ENCODE results near the gene FRMPD1.

GRCh38 chr9:37790096-37790495 is 139.3 kb downstream of the FRMPD1 start:
- TF ChIP-seq, protein P1, sequence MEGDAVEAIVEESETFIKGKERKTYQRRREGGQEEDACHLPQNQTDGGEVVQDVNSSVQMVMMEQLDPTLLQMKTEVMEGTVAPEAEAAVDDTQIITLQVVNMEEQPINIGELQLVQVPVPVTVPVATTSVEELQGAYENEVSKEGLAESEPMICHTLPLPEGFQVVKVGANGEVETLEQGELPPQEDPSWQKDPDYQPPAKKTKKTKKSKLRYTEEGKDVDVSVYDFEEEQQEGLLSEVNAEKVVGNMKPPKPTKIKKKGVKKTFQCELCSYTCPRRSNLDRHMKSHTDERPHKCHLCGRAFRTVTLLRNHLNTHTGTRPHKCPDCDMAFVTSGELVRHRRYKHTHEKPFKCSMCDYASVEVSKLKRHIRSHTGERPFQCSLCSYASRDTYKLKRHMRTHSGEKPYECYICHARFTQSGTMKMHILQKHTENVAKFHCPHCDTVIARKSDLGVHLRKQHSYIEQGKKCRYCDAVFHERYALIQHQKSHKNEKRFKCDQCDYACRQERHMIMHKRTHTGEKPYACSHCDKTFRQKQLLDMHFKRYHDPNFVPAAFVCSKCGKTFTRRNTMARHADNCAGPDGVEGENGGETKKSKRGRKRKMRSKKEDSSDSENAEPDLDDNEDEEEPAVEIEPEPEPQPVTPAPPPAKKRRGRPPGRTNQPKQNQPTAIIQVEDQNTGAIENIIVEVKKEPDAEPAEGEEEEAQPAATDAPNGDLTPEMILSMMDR (IDR thresholded peaks at IDR 0.05) = no peak
- TF ChIP-seq POLR2A (IDR thresholded peaks at IDR 0.05) = no peak
